ENCODE data around the gene TMC6. TPM values are rescaled to one million over a fixed set of nuclear protein-coding genes. Genes with fewer than 3 reads are reported as not detected.
A peak's percentile ranks its signal among the peaks of the same experiment; 100 is the strongest.

TMC6 gene
- total RNA-seq, 2 experiments from 2014 or later, result 209 to 213 TPM

DNA sequence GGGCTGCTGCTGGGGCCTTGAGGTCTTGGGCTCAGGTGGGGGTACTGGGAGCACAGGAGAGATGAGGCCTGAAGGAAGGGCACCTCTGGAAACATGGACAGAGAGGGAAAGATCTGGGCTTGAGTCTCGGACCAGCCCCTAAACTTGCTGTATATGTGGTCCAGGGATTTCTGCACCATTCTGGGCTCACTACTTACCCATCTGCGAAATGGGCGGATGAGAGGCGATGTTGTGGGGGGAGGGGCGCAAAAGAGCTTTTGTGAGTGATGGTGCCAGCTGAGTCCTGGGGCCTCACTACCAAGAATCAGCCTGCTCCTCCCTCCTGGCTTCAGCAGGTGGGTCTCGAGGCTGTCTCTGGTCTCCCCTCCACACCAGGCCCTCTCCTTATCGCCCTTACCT lies 17.9 kb upstream of the TMC6 start:
- POLR2A ChIA-PET, result interaction anchor here (1.4 to 19.2 kb wide), 3 partner anchors 9 to 24 kb away, joined by 4 to 335 read pairs (median 4); partner anchors contain the start of genes TMC6 and TMC8
- H3K27me3 Mint-ChIP-seq, result no peaks in the 10 kb centered on the region
- H3K36me3 Mint-ChIP-seq (ENCODE audit: low read depth), result peaks cover 7% of the 10 kb centered on the region
- H3K27ac Mint-ChIP-seq, result no peak overlapping the region
- H3K4me1 Mint-ChIP-seq (ENCODE audit: low read depth), result peaks cover 30% of the 10 kb centered on the region
- CTCF ChIA-PET, result interaction anchor here (0.8 kb wide), 1 partner anchor 9 kb away, joined by 3 read pairs; no protein-coding TSS in a partner anchor
- no peak for ATAC-seq
- H3K9me3 Mint-ChIP-seq, result no peaks in the 10 kb centered on the region
- H3K4me3 Mint-ChIP-seq, result no peak overlapping the region
- TF ChIP-seq, protein P1, sequence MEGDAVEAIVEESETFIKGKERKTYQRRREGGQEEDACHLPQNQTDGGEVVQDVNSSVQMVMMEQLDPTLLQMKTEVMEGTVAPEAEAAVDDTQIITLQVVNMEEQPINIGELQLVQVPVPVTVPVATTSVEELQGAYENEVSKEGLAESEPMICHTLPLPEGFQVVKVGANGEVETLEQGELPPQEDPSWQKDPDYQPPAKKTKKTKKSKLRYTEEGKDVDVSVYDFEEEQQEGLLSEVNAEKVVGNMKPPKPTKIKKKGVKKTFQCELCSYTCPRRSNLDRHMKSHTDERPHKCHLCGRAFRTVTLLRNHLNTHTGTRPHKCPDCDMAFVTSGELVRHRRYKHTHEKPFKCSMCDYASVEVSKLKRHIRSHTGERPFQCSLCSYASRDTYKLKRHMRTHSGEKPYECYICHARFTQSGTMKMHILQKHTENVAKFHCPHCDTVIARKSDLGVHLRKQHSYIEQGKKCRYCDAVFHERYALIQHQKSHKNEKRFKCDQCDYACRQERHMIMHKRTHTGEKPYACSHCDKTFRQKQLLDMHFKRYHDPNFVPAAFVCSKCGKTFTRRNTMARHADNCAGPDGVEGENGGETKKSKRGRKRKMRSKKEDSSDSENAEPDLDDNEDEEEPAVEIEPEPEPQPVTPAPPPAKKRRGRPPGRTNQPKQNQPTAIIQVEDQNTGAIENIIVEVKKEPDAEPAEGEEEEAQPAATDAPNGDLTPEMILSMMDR (IDR thresholded peaks at IDR 0.05), result no peak
- intact Hi-C loops (cut with micrococcal nuclease), result no loop called here
- no peak for DNase-seq

DNA sequence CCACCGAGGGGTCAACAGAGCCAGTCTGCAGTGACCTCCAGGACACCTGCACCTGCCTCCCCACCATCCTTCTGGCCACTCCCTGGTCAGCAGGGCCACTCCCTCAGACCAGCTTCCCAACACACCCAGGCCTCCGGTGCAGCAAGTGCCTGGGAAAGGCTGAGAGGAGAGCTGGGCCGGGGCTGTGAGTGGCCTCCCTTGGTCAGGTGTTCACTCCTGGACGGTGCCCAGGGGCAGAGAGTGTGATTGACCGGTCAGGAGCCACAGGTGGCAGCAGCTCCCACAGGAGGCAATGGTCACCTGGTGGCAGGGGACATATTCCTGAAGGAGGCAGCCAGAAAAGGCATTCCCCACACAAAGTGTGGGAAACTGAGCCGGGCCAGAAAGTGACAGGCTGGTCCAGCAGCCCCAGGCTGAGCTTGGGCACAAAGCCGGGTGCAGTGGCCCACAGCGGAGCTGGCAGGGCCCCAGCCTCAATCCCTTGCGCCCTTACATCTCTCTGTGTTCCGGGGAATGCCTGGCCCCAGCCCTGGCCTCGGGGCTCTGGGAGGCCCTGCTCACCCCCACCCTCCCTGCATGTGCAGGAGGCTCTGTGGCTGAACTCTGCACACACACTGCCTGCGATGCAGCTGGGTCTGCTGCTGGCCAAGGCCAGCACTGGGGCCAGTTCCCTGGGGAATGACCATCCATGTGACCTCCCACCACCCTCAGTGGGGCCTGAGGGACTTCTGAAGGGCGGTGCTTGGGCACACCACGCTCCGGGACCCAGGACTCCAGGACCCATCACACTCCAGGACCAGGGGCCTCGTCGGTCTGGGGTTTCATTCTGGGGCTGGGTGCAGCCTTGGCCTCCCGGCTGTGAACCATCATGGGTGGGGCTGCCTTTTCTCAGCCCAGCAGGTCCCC lies 16.4 kb upstream of the TMC6 start:
- ATAC-seq (no peak), DNase-seq (no peak)
- TF ChIP-seq, protein P1 (IDR thresholded peaks at IDR 0.05), result no peak
- Mint-ChIP-seq H3K27me3 (no peaks in the 10 kb centered on the region), H3K27ac (no peak overlapping the region), H3K4me3 (no peak overlapping the region), H3K9me3 (no peaks in the 10 kb centered on the region), H3K36me3 (ENCODE audit: low read depth) (peaks cover 15% of the 10 kb centered on the region), H3K4me1 (ENCODE audit: low read depth) (peaks cover 38% of the 10 kb centered on the region)
- intact Hi-C loops (cut with micrococcal nuclease), result no loop called here
- ChIA-PET CTCF (interaction anchor here (0.6 to 3.3 kb wide), 3 partner anchors 32 to 54 kb away, joined by 3 to 10 read pairs (median 5); no protein-coding TSS in a partner anchor), POLR2A (interaction anchor here (0.6 to 19.2 kb wide), 6 partner anchors 16 to 34 kb away, joined by 3 to 335 read pairs (median 6); partner anchors contain the start of genes SYNGR2, TMC6 and TMC8)

DNA sequence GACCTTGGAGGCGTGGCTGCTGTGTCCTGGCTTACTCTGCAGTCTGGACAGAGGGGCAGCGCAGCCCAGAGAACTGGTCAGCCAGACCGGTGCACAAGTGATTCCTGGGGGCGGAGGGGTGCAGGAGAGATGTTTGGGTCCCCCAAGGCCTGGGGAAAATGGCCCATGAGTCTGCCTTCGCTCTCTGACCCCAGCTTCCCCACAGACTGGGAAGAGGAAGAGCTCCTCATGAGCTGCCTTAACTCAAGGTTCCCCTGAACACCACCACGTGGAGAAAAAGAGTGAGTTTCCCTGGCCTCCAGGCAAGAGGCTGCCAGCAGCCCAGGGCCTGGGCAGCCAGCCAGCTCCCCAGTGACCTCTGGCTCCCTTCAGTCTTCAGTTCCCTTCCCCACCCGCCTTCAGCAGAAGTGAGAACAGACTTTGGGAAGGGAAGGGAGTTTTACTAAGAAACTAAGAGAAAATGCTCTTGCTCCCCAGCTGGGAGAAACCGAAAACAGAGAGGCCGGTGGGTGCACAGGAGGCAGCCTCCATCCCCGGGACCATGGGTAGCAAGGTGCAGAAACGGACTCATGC lies 15.7 kb upstream of the TMC6 start:
- Mint-ChIP-seq H3K4me3 (no peak overlapping the region), H3K4me1 (ENCODE audit: low read depth) (peaks cover 42% of the 10 kb centered on the region), H3K27ac (no peak overlapping the region), H3K9me3 (no peaks in the 10 kb centered on the region), H3K36me3 (ENCODE audit: low read depth) (peaks cover 17% of the 10 kb centered on the region), H3K27me3 (no peaks in the 10 kb centered on the region)
- intact Hi-C loops (cut with micrococcal nuclease), result no loop called here
- POLR2A ChIA-PET, result interaction anchor here (0.8 to 19.2 kb wide), 7 partner anchors 8 to 32 kb away, joined by 3 to 335 read pairs (median 8); partner anchors contain the start of genes SYNGR2, TMC6 and TMC8
- TF ChIP-seq, protein P1 (IDR thresholded peaks at IDR 0.05), result no peak
- CTCF ChIA-PET, result interaction anchor here (3.3 kb wide), 1 partner anchor 32 kb away, joined by 10 read pairs; no protein-coding TSS in a partner anchor
- ATAC-seq (no peak), DNase-seq (no peak)

DNA sequence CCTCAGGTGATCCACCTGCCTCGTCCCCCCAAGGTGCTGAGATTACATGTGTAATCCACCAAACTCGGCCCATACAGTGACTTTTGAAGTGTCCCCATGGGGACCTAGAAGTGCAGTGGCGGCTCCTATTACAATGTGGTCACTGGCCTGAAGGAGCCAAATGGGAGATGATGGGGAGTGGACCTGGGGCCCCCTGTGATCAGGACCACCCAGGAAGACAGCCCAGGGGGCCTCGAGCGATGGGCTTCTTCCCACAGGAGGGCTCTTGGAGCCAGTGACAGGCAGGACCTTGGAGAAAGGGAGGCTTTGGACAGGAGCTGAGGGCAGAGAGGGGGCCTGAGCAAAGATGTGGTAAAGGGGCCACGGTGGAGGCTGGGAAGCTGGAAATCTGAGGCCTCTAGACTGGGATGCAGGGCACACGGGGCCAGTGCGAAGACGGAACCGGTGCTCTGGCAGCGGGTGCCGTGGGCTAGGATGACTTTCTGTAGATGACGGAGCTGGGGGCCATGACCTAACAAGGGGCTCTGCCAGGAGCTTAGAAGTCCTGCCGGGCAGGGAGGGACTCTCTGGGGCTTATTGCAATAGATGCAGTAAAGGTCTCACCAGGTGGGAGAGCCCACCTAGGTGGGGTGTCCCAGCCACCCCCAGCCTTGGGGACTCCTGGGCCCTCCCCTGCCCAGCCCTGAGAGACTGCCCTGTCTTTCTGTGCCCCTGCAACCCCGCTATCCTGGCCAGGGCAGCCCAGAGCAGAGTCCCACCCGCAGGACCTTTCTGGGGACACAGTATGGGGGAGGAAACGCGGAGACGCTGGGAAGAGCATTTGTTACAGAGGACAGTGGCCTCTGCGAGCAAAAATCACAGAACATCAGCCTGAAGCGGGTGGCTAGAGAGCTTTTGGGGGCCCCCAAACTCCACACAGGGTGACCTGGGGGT lies 14.9 kb upstream of the TMC6 start:
- Mint-ChIP-seq H3K27me3 (no peaks in the 10 kb centered on the region), H3K27ac (no peak overlapping the region), H3K9me3 (no peaks in the 10 kb centered on the region), H3K4me3 (no peak overlapping the region), H3K4me1 (ENCODE audit: low read depth) (peaks cover 47% of the 10 kb centered on the region), H3K36me3 (ENCODE audit: low read depth) (peaks cover 23% of the 10 kb centered on the region)
- no peak for ATAC-seq
- POLR2A ChIA-PET, result interaction anchor here (0.8 to 19.2 kb wide), 6 partner anchors 9 to 33 kb away, joined by 3 to 335 read pairs (median 8); partner anchors contain the start of genes SYNGR2, TMC6 and TMC8
- TF ChIP-seq, protein P1 (IDR thresholded peaks at IDR 0.05), result no peak
- DNase-seq, result peak; percentile 20
- CTCF ChIA-PET, result interaction anchor here (3.3 kb wide), 1 partner anchor 33 kb away, joined by 10 read pairs; no protein-coding TSS in a partner anchor
- intact Hi-C loops (cut with micrococcal nuclease), result no loop called here
